Measurements from ENCODE around the gene SETD2.

SETD2 gene

DNA sequence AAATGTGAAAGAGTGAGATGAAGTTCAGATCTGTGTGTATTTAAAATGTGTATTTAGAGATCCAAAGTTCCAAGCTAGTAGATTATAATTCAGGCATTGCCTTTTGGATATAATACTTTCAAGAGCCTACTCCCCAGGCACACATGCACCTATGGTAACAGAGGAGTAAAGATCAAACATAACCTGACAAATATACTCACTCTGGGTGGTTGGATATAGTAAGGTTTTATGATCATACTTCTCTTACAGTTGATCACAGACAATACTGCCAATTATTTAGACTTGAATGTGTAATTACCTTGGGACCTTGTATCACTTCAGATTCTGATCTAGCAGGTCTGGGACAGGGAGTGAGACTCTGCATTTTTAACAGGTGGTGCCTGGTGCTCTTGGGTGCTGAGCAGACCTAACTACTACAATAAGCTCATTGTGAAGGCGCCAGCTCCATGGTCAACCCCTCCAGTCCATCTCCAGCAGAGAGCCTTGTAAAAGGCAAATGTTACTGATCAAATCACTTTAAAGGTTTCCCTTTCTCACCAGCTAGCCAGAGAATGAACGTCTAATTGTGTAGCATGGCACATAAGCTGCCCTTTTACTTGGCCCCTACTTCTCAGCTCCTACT is 128.9 kb downstream of the SETD2 start:
- TF ChIP-seq CREB1 (IDR thresholded peaks at IDR 0.05; ENCODE audit: low read depth) (no peak), YY1 (IDR thresholded peaks at IDR 0.05; ENCODE audit: low read depth) (no peak), CEBPB (IDR thresholded peaks at IDR 0.05) (no peak), TAF1 (IDR thresholded peaks at IDR 0.05; ENCODE audit: low read depth) (no peak), REST (IDR thresholded peaks at IDR 0.05; ENCODE audit: low read depth) (no peak), EGR1 (IDR thresholded peaks at IDR 0.05) (no peak), USF1 (IDR thresholded peaks at IDR 0.05) (no peak), NFIC (IDR thresholded peaks at IDR 0.05) (no peak), EP300 (IDR thresholded peaks at IDR 0.05; ENCODE audit: borderline replicate concordance) (no peak), TEAD4 (IDR thresholded peaks at IDR 0.05) (no peak), TCF12 (IDR thresholded peaks at IDR 0.05; ENCODE audit: low read depth) (no peak), RAD21 (IDR thresholded peaks at IDR 0.05; ENCODE audit: low read depth) (no peak)

DNA sequence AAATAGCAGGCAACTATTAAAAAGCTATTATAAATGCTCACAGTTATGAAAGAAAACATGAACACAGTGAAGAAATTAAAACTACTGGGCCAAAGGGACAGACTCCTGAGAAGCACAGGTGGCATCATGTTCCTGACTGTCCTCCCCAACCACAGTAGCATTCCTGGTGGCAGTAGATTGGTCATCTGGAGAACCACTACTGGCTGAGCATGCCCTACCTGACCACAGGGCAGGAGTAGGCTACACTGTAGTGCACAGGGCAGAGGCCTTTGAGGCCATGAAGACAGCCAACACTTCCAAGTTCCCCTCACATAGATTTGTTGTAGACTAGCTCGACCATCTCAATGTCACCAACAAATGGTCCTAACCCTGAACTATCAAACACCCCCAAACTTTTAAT is 135.2 kb downstream of the SETD2 start:
- TF ChIP-seq TEAD4 (IDR thresholded peaks at IDR 0.05) (no peak), TAF1 (IDR thresholded peaks at IDR 0.05; ENCODE audit: low read depth) (no peak)

- TF ChIP-seq MAX (IDR thresholded peaks at IDR 0.05), result no peak
- no peak for TF ChIP-seq YY1 (IDR thresholded peaks at IDR 0.05; ENCODE audit: low read depth)
- no peak for TF ChIP-seq NFIC (IDR thresholded peaks at IDR 0.05)
- no peak for TF ChIP-seq CEBPB (IDR thresholded peaks at IDR 0.05)
- no peak for TF ChIP-seq ZBTB7A (IDR thresholded peaks at IDR 0.05; ENCODE audit: low read depth)
- no peak for TF ChIP-seq CREB1 (IDR thresholded peaks at IDR 0.05; ENCODE audit: low read depth)
- TF ChIP-seq REST (IDR thresholded peaks at IDR 0.05; ENCODE audit: low read depth), result no peak
- no peak for TF ChIP-seq FOXM1 (IDR thresholded peaks at IDR 0.05; ENCODE audit: borderline replicate concordance, low read depth)
- TF ChIP-seq TEAD4 (IDR thresholded peaks at IDR 0.05), result no peak
- TF ChIP-seq EP300 (IDR thresholded peaks at IDR 0.05; ENCODE audit: borderline replicate concordance), result no peak
- TF ChIP-seq TAF1 (IDR thresholded peaks at IDR 0.05; ENCODE audit: low read depth), result no peak
- TF ChIP-seq RAD21 (IDR thresholded peaks at IDR 0.05; ENCODE audit: low read depth), result no peak
- no peak for TF ChIP-seq TCF12 (IDR thresholded peaks at IDR 0.05; ENCODE audit: low read depth)
- no peak for TF ChIP-seq USF1 (IDR thresholded peaks at IDR 0.05)
- TF ChIP-seq EGR1 (IDR thresholded peaks at IDR 0.05), result no peak
These were observed 135.8 kb downstream of the SETD2 start for GRCh38 chr3:47028146-47028545.

- no peak for TF ChIP-seq MAX (IDR thresholded peaks at IDR 0.05)
- no peak for TF ChIP-seq CREB1 (IDR thresholded peaks at IDR 0.05; ENCODE audit: low read depth)
- no peak for TF ChIP-seq ZBTB7A (IDR thresholded peaks at IDR 0.05; ENCODE audit: low read depth)
- TF ChIP-seq TEAD4 (IDR thresholded peaks at IDR 0.05), result no peak
- TF ChIP-seq EP300 (IDR thresholded peaks at IDR 0.05; ENCODE audit: borderline replicate concordance), result no peak
- no peak for TF ChIP-seq CEBPB (IDR thresholded peaks at IDR 0.05)
- TF ChIP-seq TAF1 (IDR thresholded peaks at IDR 0.05; ENCODE audit: low read depth), result no peak
- no peak for TF ChIP-seq FOXM1 (IDR thresholded peaks at IDR 0.05; ENCODE audit: borderline replicate concordance, low read depth)
- no peak for TF ChIP-seq EGR1 (IDR thresholded peaks at IDR 0.05)
- TF ChIP-seq REST (IDR thresholded peaks at IDR 0.05; ENCODE audit: low read depth), result no peak
These were observed 139.0 kb downstream of the SETD2 start for GRCh38 chr3:47024932-47025331.
